ENCODE data around the gene KLHL40. TPM values are rescaled to one million over a fixed set of nuclear protein-coding genes. Genes with fewer than 3 reads are reported as not detected.

Gene KLHL40
- total RNA-seq, 1 donor from 2014 or later: not detected

DNA sequence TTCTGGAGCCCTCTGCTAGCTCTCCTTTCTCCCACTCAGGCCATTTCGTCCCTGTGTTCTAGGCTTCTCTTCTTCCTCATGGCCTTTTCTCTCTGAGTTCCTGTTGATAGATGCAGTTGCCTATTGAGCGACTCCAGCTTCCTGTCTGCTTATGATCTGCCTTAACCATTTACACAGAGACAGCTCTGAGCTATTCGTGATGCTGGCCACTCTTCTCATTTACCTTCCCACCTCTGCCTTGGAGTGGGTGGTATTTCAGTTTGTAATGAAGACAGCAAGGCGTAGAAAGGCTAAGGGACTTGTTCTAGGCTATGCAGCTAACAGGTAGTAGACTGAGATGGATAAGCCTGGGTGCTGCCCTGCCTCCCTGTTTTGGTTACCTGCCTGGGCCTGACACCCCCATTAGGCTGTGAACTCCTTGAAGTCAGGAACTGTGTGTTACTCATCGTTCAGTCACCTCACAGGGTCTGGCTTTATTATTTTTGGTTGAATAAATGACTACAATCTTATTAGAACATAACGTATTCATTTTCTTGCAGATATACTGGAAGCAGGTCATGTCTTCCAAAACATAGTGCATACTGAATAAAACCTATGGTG lies 44.5 kb upstream of the KLHL40 start:
- ATAC-seq (ENCODE audit: low read depth): no peak
- intact Hi-C loops (cut with micrococcal nuclease): no loop called here
- Mint-ChIP-seq H3K36me3 (ENCODE audit: low read depth) (peaks cover 49% of the 10 kb centered on the region), H3K4me1 (no peaks in the 10 kb centered on the region), H3K27ac (no peak overlapping the region), H3K9me3 (no peaks in the 10 kb centered on the region), H3K4me3 (no peak overlapping the region), H3K27me3 (no peaks in the 10 kb centered on the region)
- ChIA-PET POLR2A (no interaction called here), CTCF (no interaction called here)
- no peak for DNase-seq
- TF ChIP-seq CTCF (IDR thresholded peaks at IDR 0.05): no peak

- CTCF ChIA-PET: no interaction called here
- H3K4me1 Mint-ChIP-seq: peaks cover 11% of the 10 kb centered on the region
- no peak for ATAC-seq (ENCODE audit: low read depth)
- H3K4me3 Mint-ChIP-seq: no peak overlapping the region
- intact Hi-C loops (cut with micrococcal nuclease): no loop called here
- peaks cover 2% of the 10 kb centered on the region for H3K27me3 Mint-ChIP-seq
- POLR2A ChIA-PET: no interaction called here
- DNase-seq: no peak
- H3K36me3 Mint-ChIP-seq (ENCODE audit: low read depth): peaks cover 56% of the 10 kb centered on the region
- no peak overlapping the region for H3K27ac Mint-ChIP-seq
- no peaks in the 10 kb centered on the region for H3K9me3 Mint-ChIP-seq
- no peak for TF ChIP-seq CTCF (IDR thresholded peaks at IDR 0.05)
These were observed 37.4 kb upstream of the KLHL40 start for GRCh38 chr3:42647821-42648459.

GRCh38 chr3:42649006-42649405 lies 36.3 kb upstream of the KLHL40 start:
- Mint-ChIP-seq H3K36me3 (ENCODE audit: low read depth) (peaks cover 45% of the 10 kb centered on the region), H3K9me3 (no peaks in the 10 kb centered on the region), H3K27me3 (peaks cover 2% of the 10 kb centered on the region), H3K4me3 (no peak overlapping the region), H3K27ac (no peak overlapping the region), H3K4me1 (peaks cover 22% of the 10 kb centered on the region)
- CTCF ChIA-PET: no interaction called here
- POLR2A ChIA-PET: no interaction called here
- DNase-seq (no peak), ATAC-seq (ENCODE audit: low read depth) (no peak)
- intact Hi-C loops (cut with micrococcal nuclease): no loop called here
- TF ChIP-seq CTCF (IDR thresholded peaks at IDR 0.05): no peak

GRCh38 chr3:42649783-42650182 lies 35.6 kb upstream of the KLHL40 start:
- no peak for TF ChIP-seq CTCF (IDR thresholded peaks at IDR 0.05)
- ChIA-PET POLR2A (no interaction called here), CTCF (no interaction called here)
- intact Hi-C loops (cut with micrococcal nuclease): no loop called here
- H3K4me1 Mint-ChIP-seq: peaks cover 22% of the 10 kb centered on the region
- H3K4me3 Mint-ChIP-seq: no peak overlapping the region
- ATAC-seq (ENCODE audit: low read depth) (no peak), DNase-seq (no peak)
- peaks cover 40% of the 10 kb centered on the region for H3K36me3 Mint-ChIP-seq (ENCODE audit: low read depth)
- no peak overlapping the region for H3K27ac Mint-ChIP-seq
- no peaks in the 10 kb centered on the region for H3K9me3 Mint-ChIP-seq
- H3K27me3 Mint-ChIP-seq: peaks cover 2% of the 10 kb centered on the region

DNA sequence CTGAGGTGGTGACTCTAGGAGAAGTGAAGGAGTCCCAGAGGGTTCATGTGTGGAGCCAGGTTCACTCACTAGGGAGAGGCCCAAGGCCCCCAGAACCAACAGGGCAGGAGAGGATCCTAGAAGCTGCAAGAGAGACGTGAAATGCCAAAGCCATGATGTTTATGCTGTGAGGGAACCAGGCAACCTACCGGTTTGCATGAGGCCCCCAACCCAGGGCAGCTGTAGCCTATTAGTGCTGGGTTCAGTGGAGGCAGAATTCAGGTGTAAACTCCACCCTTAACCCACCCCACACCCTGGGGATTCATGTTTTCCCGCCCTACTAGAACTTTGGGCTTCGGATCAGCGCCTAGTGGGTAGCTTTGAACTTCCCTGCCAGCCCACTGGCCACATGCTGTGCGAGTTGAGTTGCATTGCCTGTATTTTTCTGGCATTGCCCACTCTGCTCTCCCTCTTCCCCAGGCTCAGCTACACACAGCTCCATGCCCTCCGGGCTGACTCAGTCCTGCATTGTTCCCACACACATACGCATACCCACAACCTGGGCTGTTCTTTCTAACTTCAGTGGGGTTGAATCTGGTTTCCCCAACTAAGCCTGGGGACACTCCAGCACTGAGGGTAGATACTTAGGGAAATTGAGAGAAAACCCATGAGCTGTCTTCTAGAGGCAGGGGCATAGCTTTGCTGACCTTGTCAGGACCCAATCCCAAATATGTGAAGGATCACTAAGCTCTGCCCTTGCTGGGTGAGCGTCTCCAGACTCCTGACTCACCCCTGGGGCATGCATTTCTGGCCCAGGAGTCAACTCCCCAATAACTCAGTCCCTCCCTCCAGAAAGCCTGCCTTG lies 33.9 kb upstream of the KLHL40 start:
- Mint-ChIP-seq H3K27ac (no peak overlapping the region), H3K9me3 (no peaks in the 10 kb centered on the region), H3K36me3 (ENCODE audit: low read depth) (peaks cover 28% of the 10 kb centered on the region), H3K4me3 (no peak overlapping the region), H3K4me1 (peaks cover 22% of the 10 kb centered on the region), H3K27me3 (peaks cover 2% of the 10 kb centered on the region)
- ChIA-PET CTCF (no interaction called here), POLR2A (interaction anchor here (2.0 kb wide), 1 partner anchor 13 kb away, joined by 7 read pairs; no protein-coding TSS in a partner anchor)
- no peak for TF ChIP-seq CTCF (IDR thresholded peaks at IDR 0.05)
- intact Hi-C loops (cut with micrococcal nuclease): no loop called here
- no peak for DNase-seq
- ATAC-seq (ENCODE audit: low read depth): no peak
